Body of pancreas (tissue), 4 donors: ENCODE data around the gene LIPF. TPM values are rescaled to one million over a fixed set of nuclear protein-coding genes. Genes with fewer than 3 reads are reported as not detected.
A peak's percentile ranks its signal among the peaks of the same experiment; 100 is the strongest.
"Not testable (repeated sequence)": the region's sequence is repeated elsewhere in the genome, so short reads cannot be mapped to it uniquely, and the experiment has no call there.

Experiments
- ATAC-seq: fragments of 150-250 bp; one replicate; pipeline ENCODE4 v1.9.1; 2016
- DNase-seq, 4 donors: peaks; one replicate each; pipeline ENCODE4 v3.0.0-alpha.2; 2019
- H3K27ac ChIP-seq, 4 donors: fragments of 200-600 bp; sonication (generic); 1 replicate in 3 of 4; 2 replicates in 1 of 4; pipeline versions ENCODE4 v1.5.1 to v1.6.1; 2016 to 2019; ENCODE audit warnings: mild to moderate bottlenecking in 1 of 4, mixed read lengths in 1 of 4, moderate library complexity in 1 of 4
- H3K27me3 ChIP-seq, 2 donors: fragments of 200-600 bp; sonication (generic); one replicate each; pipeline ENCODE4 v1.6.0; 2016; ENCODE audit warnings: mild to moderate bottlenecking in 1 of 2
- H3K36me3 ChIP-seq, 2 donors: fragments of 200-600 bp; sonication (generic); replicated peaks in 1 of 2; 2 replicates each; pipeline ENCODE4 v1.5.1; 2016; ENCODE audit warnings: low read depth in 2 of 2; ENCODE audit not compliant: insufficient read depth in 1 of 2
- H3K4me1 ChIP-seq: fragments of 200-600 bp; sonication (generic); one replicate; pipeline ENCODE4 v1.6.0; 2016
- H3K4me3 ChIP-seq, 2 donors: fragments of 200-600 bp; sonication (generic); 1 replicate in 1 of 2; 2 replicates in 1 of 2; pipeline ENCODE4 v1.5.1; 2016 to 2019
- H3K9me3 ChIP-seq, 3 donors: fragments of 200-600 bp; sonication (generic); 1 replicate in 2 of 3; 2 replicates in 1 of 3; pipeline ENCODE4 v1.5.1; 2016
- CTCF ChIP-seq, 7 experiments: fragments of 450-650 bp in 4 of 7; fragments of 200-600 bp in 3 of 7; sonication (generic) in 3 of 7; IDR thresholded peaks; one replicate each; pipeline ENCODE4 v1.5.1; 2016 to 2019; ENCODE audit warnings: antibody characterized with exemption in 7 of 7
- POLR2A ChIP-seq, 3 donors: fragments of 450-650 bp; IDR thresholded peaks; one replicate each; pipeline ENCODE4 v1.6.1; 2016; ENCODE audit warnings: antibody characterized with exemption in 3 of 3, mild to moderate bottlenecking in 2 of 3
- WGBS, 2 donors: methylation state at CpG; one replicate each; pipeline ENCODE4 v1.1.5; 2017; 5-methylcytosine and 5-hydroxymethylcytosine counted together
- intact Hi-C: fragments of 100-400 bp; cut with DNase I; formaldehyde crosslinking; loops from one replicate; pipeline ENCODE4 v1.15.1; 2023
- total RNA-seq, 2 donors: library from RNA; depleted of rRNA; stranded (reverse); fragments of >200 nt; gene quantifications; one replicate each; pipeline ENCODE4 v1.1.0, GENCODE V29; 2016

Gene LIPF
- total RNA-seq, 2 donors from 2014 or later, result not detected

DNA sequence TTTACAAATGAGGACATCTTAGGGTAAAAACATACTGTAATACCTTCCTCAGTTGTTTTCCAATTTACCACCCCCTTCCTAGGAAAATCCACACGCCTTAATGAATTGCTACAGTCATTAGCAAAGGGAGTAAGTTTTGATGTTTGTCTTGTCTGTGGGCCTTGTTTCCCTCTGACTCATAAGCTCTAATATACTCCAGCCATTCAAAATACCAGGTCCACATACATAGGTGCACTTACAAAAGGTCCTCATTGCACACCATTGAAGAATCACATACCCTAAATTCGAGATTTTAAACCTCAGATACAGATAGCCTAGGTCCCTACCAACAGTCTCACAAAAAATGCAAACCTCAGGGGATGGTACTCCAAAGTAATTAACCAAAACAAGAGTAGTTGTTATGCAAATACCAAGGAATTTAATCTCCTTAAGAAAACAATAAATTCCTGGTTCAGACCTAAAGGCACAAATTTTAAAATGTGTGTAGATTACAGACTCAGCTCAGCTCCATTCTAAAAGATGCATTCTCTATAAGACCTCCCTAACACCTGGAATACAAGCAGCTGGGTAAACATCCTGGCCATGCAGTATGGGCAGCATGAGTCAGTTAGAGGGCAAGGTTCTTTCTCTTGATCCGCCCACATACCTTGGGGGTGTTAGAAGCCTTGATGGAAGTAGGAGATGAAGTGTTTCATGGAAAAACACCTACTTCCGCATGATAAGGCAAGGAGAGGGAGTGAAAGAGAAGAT is 38.8 kb downstream of the LIPF start:
- intact Hi-C loops, result no loop called here
- H3K4me3 ChIP-seq, result no peak overlapping the region
- ATAC-seq (peak; percentile 91), DNase-seq (peak; percentile 23 to 79 (median 74))
- H3K36me3 ChIP-seq, result no peaks in the 10 kb centered on the region
- H3K27me3 ChIP-seq, result no peaks in the 10 kb centered on the region
- 39 to 41% methylated on average over 4 of the region's 4 CpGs for WGBS, 2 donors
- H3K9me3 ChIP-seq, result no peaks in the 10 kb centered on the region
- TF ChIP-seq CTCF (IDR thresholded peaks at IDR 0.05) (no peak), POLR2A (IDR thresholded peaks at IDR 0.05) (no peak)
- peaks cover 8% of the 10 kb centered on the region for H3K4me1 ChIP-seq
- peak overlapping the region in 2 of 4 donors; percentile 12 to 32 for H3K27ac ChIP-seq

GRCh38 chr10:88705958-88706357 is 41.7 kb downstream of the LIPF start, which contains the start of gene LIPK:
TSS of gene LIPK (plus strand) at chr10:88706249. CDS start at chr10:88724544, 18,295 bp downstream.
- Histone ChIP-seq H3K27ac (no peak within 1 kb of the TSS), H3K27me3 (no peaks in the 10 kb centered on the region), H3K36me3 (no peaks in the 10 kb centered on the region), H3K4me1 (peaks cover 8% of the 10 kb centered on the region), H3K9me3 (no peaks in the 10 kb centered on the region), H3K4me3 (no peak within 1 kb of the TSS)
- 92 to 100% methylated on average over 1 of the region's 1 CpG for WGBS, 2 donors
- ATAC-seq, result no peak
- intact Hi-C loops, result no loop called here
- DNase-seq, result no peak
- TF ChIP-seq POLR2A (IDR thresholded peaks at IDR 0.05) (no peak), CTCF (IDR thresholded peaks at IDR 0.05) (no peak)

DNA sequence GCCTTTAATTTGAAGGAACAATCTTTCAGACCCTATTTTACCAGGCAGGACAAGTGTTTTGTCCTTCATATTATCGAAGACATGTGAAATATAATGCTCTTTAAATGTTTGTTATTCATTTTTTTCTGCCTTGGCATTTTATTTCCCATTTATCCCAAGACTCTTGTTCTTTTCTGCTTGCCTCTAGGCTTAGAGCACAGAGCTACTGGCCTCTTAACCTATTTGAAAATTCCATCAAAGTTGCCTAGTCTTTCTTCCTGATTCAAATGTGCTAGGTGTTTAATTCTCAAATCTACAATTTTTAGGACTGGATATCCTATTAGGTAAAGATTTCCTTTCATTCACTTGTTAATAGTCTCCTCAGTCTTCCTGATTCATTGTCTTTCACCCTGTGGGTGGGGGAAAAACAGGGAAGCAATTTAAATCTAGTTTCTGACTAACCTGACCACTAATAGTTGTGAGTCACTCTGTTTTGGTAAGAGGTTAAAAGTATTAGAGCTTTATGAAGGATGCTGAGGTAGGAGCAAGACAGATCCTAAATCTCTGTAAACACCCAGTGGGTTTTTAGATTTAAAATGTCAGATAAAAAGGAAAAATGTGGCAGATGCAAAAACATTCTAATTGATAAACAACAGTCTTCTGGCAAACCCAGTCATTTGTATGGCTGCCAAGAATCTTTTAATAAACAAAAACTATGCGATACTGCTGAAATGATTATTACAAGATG is 43.4 kb downstream of the LIPF start:
- Histone ChIP-seq H3K27me3 (no peaks in the 10 kb centered on the region), H3K36me3 (no peaks in the 10 kb centered on the region), H3K4me3 (no peak overlapping the region), H3K4me1 (peaks cover 8% of the 10 kb centered on the region), H3K9me3 (no peaks in the 10 kb centered on the region), H3K27ac (no peak overlapping the region)
- ATAC-seq (no peak), DNase-seq (no peak)
- intact Hi-C loops, result no loop called here
- TF ChIP-seq CTCF (IDR thresholded peaks at IDR 0.05), result no peak
- TF ChIP-seq POLR2A (IDR thresholded peaks at IDR 0.05), result no peak
- 35% methylated on average over 2 of the region's 2 CpGs for WGBS, 2 donors

DNA sequence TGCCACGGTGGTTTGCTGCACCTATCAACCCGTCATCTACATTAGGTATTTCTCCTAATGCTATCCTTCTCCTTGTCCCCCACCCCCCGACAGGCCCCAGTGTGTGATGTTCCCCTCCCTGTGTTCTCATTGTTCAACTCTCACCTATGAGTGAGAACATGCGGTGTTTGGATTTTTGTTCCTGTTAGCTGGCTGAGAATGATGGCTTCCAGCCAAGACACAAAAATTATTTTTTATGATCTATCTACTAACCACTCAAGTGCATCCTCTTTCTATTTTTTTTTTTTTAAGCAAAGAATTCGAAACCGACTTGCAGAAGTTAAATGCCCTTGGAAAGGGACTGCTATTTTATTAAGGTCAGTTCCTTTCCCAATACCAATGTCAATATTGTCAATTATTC is 45.1 kb downstream of the LIPF start:
- H3K4me3 ChIP-seq, H3K27me3 ChIP-seq, H3K9me3 ChIP-seq, intact Hi-C loops, H3K36me3 ChIP-seq, DNase-seq, H3K4me1 ChIP-seq, H3K27ac ChIP-seq, ATAC-seq: not testable (repeated sequence)
- 61 to 67% methylated on average over 6 of the region's 6 CpGs for WGBS, 2 donors

DNA sequence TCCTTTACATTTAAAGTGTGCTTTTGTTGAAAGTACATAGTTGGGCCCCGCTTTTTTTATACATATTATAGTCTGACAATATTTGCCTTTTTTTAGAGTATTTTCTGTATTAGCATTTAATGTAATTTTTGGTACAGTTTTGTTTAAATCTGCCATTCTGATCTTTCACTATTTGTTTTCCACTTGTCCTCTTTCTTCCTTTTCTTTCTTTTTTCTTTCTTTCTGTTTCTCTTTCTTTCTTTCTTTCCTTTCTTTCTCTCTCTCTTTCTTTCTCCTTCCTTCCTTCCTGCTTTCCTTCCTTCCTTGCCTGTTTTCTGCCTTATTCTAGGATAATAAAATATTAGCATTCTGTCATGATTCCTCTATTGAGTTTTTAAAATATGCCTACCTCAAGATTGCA is 51.3 kb downstream of the LIPF start:
- Histone ChIP-seq H3K4me1 (no peaks in the 10 kb centered on the region), H3K27ac (no peak overlapping the region), H3K27me3 (no peaks in the 10 kb centered on the region), H3K9me3 (no peaks in the 10 kb centered on the region), H3K4me3 (no peak overlapping the region), H3K36me3 (no peaks in the 10 kb centered on the region)
- DNase-seq (no peak), ATAC-seq (no peak)
- WGBS, 2 donors, result 92 to 100% methylated on average over 1 of the region's 1 CpG
- intact Hi-C loops, result no loop called here
- no peak for TF ChIP-seq POLR2A (IDR thresholded peaks at IDR 0.05)
- no peak for TF ChIP-seq CTCF (IDR thresholded peaks at IDR 0.05)
